B cell (primary cell): ENCODE results near the gene CRTC3.
"Not testable (repeated sequence)": the region's sequence is repeated elsewhere in the genome, so short reads cannot be mapped to it uniquely, and the experiment has no call there.

Experiments used
- CTCF ChIP-seq: fragments of 200-600 bp; IDR thresholded peaks from one replicate; pipeline ENCODE4 v1.8.0; 2022; ENCODE audit warnings: antibody characterized with exemption, mild to moderate bottlenecking
- EZH2 ChIP-seq: IDR thresholded peaks from 2 replicates; pipeline ENCODE4 v1.6.1; 2012; ENCODE audit warnings: borderline replicate concordance, low read depth, mild to moderate bottlenecking, moderate library complexity, low read length; ENCODE audit not compliant: insufficient read depth, poor library complexity, severe bottlenecking

- TF ChIP-seq CTCF, EZH2: not testable (repeated sequence)
Observed at GRCh38 chr15:90689326-90689961, 159.7 kb downstream of the CRTC3 start.
